Raji (cell line): ENCODE measurements around the gene CREB3L2.

ENCODE experiments used
- POLR2A ChIP-seq: IDR thresholded peaks from 2 replicates; pipeline ENCODE4 v1.6.1; 2011; ENCODE audit warnings: low read depth, low read length, control low read depth; ENCODE audit not compliant: insufficient read depth

CREB3L2 gene

DNA sequence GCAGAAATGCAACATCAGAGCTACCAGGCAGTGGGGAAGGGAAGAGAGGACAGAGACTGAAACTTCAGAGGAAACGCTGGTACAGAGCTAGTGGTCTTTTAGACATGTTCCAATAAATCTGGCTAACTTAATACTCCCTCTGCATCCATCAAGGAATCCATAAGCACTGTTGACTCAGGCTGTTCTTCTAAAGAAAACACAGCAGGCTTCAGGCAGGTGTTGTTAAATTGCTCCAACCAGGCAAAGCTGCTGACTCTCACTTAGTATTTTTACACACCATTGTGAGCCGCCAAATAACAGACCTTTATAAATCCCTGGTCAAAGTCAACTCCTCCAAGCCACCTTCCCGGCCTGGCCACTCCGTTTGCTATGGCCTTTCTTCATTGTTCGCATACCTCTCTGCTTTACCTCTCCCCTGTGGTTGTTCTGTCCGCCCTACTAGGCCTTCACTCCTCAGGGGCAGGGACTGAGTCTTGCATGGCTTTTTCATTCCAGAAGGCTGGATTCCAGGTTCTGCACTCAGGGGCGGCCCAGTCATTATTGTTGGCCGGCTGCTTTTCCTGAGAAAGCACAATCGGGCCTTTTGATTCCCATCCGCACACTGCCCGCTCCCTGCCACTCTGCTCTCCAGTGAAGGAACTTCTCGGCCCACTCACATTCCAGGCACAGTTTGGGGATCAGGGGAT lies 18.4 kb downstream of the CREB3L2 start:
- TF ChIP-seq POLR2A = no peak

DNA sequence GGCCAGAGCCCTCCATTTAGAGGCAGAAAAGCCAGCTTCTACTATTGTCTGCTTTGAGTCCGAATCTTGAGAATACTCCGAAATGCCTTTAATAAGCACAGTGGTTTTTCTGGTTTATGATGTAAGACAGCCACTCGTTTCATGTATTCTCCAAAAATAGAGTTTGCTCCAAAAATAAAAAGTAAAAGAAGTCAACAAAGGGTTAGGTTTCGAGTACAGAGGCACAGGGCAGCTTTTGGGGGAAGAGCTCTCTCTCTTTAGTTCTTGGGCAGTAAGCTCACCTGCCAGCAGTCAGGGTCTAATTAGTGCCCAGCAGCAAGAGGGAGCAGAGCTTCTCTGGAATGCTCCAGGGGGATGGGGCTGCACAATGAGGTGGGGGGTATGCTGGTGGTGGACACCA lies 20.2 kb downstream of the CREB3L2 start:
- no peak for TF ChIP-seq POLR2A

DNA sequence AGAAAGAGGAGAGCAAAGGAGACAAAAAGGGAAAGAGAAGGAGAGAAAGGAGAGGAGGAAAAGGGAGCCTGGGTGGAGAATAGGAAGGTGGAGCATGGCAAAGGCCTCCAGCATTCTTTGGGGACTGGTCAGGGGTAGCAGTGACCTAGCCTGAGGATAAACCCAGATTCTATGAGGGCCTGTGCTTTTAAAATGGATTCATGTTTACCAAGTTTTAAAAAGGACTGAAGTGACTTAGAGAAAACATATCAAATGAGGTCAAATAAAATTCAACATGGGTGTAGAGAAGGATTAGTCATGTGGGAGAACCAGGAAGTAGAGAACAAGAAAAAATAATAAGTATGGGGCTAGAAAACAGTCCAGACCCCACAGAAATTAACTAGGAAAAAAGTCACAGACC lies 20.7 kb downstream of the CREB3L2 start:
- TF ChIP-seq POLR2A = no peak

DNA sequence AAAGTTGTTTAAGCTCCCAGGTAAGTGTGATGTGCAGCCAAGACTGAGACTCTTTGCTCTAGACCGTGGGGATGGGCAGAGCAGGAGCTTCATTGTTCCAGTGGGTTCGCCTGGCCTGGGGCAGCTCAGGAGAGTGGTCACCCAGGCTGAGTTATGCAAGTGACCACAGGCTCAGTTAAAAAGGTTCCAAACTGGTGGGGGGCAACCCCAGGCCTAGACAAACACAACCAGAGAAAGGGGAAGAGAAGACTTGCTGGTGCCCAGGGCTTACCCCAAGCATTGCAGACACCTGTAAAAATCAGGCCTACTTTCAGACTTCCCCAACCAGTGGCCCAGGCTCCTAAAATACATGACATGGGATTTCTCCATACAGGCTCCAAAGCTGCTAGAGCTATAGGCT lies 21.6 kb downstream of the CREB3L2 start:
- no peak for TF ChIP-seq POLR2A

DNA sequence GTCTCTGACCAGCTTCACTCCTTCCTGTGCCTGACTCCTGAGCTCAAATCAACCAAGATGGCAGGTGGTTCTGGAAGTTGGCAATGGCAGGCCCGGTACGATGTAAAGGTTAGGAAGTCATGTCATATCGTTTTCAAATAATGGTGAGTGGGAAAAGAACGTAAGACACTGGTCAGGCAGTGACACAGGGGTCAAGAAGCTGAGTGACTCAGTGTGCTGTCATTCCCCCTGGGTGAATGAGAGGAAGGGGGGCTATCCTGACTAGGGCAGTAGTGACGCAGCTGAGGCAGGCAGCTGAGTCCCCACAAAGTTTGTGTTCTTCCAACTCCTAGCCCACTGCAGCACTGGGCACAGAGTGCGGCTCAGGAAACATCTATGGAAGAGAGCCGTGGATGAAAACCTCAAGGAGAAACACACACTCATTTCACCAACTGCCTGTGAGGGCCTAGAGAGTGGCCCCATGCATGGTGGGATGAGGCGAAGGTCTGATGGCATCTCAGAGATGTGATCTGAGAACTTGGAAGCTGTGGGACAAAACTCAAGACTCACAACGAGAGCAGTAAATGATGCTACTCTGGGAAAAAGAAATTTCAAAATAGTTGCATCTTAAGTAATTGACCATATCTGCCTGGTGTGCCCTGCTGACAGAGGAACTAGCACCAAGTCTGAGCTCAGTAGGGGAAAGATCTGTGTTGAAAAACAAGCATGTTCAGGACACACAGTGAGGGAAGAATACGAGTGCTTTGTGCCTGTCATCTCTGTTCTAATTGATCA lies 23.2 kb downstream of the CREB3L2 start:
- TF ChIP-seq POLR2A = no peak

DNA sequence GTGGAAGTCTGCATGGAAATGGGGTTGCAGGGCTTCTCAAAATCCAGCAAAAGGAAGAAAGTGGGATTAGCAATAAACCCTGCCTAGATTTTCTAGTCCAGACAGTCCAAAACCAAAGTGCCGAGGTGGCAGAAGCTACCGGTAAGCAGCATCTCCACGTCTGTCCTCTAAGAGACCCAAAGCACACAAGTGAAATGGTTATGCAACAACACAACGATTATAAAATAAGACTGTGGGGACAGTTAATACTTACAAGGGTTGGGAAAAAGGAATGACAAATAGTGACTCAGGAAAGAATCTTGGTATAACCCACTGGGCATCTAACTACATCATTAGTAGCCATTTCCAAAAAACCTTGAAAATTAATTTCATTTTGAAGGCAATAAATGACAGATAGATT lies 24.7 kb downstream of the CREB3L2 start:
- no peak for TF ChIP-seq POLR2A

DNA sequence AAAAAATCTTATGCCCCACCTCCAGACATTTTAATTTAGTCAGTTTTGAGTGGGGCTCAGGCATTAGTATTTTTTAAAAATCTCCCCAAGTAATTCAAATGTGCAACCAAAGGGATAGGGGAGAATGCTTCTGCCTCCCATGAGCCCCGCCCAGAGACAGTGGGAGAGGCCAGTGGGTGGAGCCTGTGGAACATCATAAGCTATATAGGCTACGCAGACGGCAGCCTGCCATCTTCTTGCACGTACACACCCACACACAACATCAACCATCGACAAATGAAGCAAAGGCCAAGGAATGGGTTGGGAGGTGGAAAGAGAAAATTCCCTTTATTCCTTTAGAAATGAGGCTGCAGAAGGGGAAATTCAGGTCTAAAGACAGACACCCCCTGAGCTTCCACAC lies 25.2 kb downstream of the CREB3L2 start:
- TF ChIP-seq POLR2A = no peak

DNA sequence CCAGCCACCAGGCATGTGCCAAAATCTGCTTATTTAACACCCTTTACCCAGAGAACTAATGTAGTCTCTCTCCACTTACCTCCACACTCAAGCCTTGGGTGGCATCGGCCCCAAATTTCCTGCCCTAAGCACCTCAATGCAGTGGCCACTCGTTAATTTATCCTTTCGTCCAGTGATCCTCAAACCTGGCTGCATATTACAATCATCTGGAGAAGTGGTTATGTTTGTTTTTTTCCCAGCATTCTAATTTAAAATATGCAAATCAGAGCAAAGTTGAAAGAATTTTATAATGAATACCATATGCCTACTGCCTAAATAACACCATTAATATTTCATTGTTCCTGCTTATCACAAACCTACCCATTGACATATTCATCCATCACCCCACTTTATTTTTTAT lies 25.7 kb downstream of the CREB3L2 start:
- no peak for TF ChIP-seq POLR2A

DNA sequence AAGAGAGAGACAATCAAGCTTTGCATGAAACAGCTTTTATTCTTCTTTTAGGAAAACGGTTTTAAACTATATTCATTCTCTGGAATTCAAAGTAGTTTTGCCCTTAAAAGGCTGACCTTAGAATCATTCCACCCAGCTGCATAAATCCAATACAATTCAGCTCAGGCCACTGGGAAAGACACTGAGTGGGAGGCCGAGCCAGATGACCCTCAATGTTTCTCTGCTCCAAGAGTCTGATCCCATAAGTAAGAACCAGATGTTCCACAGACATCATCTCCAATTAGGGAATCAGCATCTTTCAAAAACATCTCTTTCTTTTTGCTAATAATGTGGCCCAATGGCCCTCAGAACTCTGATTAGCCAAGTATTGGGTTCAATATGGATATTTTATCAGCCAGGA lies 26.1 kb downstream of the CREB3L2 start:
- TF ChIP-seq POLR2A = no peak

DNA sequence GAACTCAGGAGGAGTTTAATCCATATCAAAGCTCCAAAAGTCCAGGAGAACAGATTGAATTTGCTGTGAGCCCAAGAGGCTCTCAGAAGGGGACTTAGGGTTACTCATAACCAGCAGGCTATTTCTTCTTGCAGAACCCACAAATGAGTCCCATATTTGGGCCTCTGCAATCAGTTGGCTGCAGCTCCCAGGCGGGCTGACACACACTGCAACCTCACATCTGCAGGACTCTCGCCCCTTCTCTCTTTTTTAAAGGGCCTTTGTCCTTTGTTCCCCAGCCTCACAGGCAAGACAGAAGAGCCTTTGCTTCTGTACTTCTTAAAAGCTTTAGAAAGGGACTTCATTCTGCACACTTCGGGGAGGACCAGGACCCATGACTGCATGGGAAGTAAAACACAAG lies 26.7 kb downstream of the CREB3L2 start:
- TF ChIP-seq POLR2A = no peak

DNA sequence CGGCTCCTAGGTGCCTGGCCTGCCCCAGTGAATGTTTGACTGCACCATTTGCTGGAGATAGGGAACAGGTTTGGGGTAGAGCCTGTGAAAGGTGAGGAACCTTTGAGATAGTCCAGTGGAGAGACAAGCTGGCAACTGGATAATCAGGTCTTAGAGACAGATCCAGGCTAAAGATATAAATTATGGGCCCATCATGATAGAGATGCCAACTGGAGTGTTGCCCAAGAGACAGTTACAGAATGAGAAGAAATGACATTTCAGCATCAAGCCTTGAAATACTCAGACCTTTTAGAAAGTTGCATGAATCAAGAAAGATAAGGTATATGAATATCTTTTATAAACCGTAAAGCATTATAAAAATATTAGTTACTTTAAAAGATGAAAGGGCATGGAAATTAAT lies 27.1 kb downstream of the CREB3L2 start:
- no peak for TF ChIP-seq POLR2A

DNA sequence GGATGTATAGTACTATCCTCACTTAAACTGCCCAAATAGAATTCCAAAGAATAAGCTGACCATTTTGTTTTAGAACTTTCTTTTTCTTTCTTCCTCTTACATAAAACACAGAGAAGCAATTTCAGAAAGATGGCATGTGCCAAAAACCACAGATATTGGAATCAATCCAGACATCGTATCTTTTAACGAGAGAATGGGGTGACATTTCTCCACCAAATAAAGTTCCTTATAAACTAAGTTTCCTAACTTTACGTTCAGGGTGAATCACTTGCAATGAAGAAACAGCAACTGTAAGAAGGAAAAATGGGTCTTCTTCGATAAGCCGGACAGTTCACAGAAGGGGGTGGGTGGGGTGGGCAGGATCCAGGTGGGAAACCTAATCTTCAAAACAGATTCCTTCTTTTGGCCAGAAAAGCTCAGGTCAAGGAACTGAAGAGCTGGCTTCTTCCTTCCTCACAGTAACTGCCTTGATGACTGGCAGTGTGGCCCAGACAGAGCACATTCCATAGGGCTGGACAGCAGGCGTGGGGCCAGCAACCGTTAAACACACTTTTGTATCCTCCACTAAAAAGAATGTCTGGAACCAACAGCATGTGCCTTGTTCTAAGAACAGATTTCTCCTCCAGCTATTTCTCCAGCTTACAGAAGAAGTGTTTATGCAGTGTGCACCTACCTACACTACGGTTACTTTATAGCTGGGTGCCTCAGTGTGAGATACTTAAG lies 31.5 kb downstream of the CREB3L2 start:
- TF ChIP-seq POLR2A = no peak

DNA sequence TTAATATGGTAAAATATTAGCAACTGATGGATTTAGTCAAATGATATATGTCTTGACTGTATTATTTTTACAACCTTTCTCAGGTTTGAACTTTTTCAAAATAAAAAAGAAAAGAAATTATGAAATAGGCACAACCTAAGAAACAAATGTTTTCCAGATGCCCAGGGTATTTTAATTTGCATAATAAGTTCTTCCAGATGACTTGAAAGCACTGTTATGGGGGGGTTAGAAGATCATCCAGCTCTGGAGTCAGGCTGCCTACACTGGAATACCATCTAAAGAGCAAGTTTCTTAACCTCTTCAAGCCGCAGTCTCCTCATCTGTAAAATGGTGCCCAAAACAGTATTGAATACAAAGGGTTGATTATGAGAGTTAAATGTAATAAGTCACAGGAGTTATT lies 32.1 kb downstream of the CREB3L2 start:
- TF ChIP-seq POLR2A = no peak

DNA sequence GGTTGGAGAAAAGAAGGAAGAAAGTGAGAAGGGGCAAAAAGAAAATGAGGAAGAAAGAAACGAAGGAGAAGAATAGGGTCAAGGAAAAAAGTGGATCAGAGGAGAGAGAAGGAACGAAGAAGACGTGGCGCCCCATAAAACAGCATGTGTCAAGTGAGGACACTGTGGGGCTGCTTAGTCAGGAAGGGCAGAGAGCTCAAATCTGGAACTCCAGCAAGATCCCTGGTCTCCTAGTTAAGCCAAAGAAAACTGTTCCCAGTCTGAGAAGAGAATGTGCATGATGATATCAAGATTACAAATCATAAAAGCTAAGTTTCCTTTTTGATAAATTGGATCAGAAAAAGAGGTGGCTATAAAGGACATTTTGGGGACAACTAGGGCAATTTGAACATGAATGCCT lies 33.0 kb downstream of the CREB3L2 start:
- no peak for TF ChIP-seq POLR2A

DNA sequence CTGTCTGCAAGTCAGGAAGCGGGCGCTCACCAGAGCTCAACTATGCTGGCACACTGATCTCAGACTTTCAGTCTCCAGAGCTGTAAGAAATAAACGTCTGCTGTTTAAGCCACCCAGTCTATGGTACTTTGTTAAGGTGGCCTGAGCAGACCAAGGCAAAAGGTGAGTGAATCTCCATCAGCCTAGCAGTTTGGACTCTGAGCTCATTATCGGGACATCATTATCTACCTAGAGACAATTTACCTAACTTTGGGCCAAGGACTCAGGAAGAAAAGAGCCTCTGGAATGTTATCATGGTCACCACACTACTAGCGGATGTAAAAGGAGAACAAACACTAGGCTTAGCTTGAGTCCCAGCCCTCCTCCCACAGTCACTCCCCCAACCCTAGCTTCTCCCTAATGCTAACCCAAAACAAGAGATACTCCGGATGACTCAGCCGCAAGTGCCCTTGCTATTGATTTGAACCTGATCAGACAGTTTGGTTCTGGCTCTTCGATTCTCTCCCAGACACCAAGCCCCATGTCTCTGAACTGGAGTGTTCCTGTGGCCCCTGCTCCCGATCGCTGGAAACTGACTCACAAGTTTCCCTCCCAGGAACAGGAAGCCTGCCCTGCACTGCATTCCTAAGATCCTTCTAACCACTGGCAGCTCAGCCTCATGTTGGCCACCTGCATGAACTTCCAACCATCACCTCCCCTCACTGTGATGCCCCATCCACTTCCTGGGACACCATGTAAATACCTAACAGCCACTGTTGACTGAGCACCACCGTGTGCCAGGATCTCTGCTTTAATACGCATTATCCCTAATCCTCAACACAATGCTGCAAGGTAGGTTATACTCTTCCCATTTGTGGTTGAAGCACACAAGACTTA lies 34.5 kb downstream of the CREB3L2 start:
- no peak for TF ChIP-seq POLR2A
